Putamen (tissue), 1 donor: ENCODE measurements around the gene HIGD2B.
A peak's percentile ranks its signal among the peaks of the same experiment; 100 is the strongest.
"Not testable (repeated sequence)": the region's sequence is repeated elsewhere in the genome, so short reads cannot be mapped to it uniquely, and the experiment has no call there.

Source experiments
- DNase-seq: peaks from one replicate; pipeline ENCODE4 v3.0.0-alpha.2; 2016; ENCODE audit warnings: low spot score

HIGD2B gene

GRCh38 chr15:72676838-72677237, 9.1 kb downstream of the HIGD2B start:
- DNase-seq: no peak

GRCh38 chr15:72671525-72671924, 14.5 kb downstream of the HIGD2B start:
- DNase-seq: no peak

- peak; percentile 30 for DNase-seq
Measured at GRCh38 chr15:72670656-72671352, 15.2 kb downstream of the HIGD2B start.

- not testable (repeated sequence) for DNase-seq
Measured at GRCh38 chr15:72669803-72670202, 16.2 kb downstream of the HIGD2B start.

- DNase-seq: not testable (repeated sequence)
Measured at GRCh38 chr15:72665706-72666105, 20.3 kb downstream of the HIGD2B start.

- not testable (repeated sequence) for DNase-seq
Measured at GRCh38 chr15:72663931-72664330, 22.1 kb downstream of the HIGD2B start.

- DNase-seq: not testable (repeated sequence)
Measured at GRCh38 chr15:72661081-72661480, 24.9 kb downstream of the HIGD2B start.

GRCh38 chr15:72656014-72656413, 30.0 kb downstream of the HIGD2B start:
- DNase-seq: not testable (repeated sequence)

- not testable (repeated sequence) for DNase-seq
Measured at GRCh38 chr15:72654397-72654796, 31.6 kb downstream of the HIGD2B start, which contains the start of gene GOLGA6B. Gene GOLGA6B, plus strand, starts transcription at chr15:72654697. Its CDS starts 41 bp downstream, at chr15:72654738.

GRCh38 chr15:72648631-72649253, 37.2 kb downstream of the HIGD2B start:
- not testable (repeated sequence) for DNase-seq

- not testable (repeated sequence) for DNase-seq
Measured at GRCh38 chr15:72642271-72642670, 43.7 kb downstream of the HIGD2B start.

- not testable (repeated sequence) for DNase-seq
Measured at GRCh38 chr15:72639759-72640483, 46.1 kb downstream of the HIGD2B start.

- DNase-seq: peak; percentile 78
Measured at GRCh38 chr15:72636519-72637282, 49.3 kb downstream of the HIGD2B start.

GRCh38 chr15:72629068-72629570, 56.9 kb downstream of the HIGD2B start:
- not testable (repeated sequence) for DNase-seq

- not testable (repeated sequence) for DNase-seq
Measured at GRCh38 chr15:72628249-72629067, 57.5 kb downstream of the HIGD2B start.

GRCh38 chr15:72626153-72626552, 59.8 kb downstream of the HIGD2B start:
- DNase-seq: not testable (repeated sequence)
